HCT116 (cell line): Measurements from ENCODE around the gene SKI. TPM values are rescaled to one million over a fixed set of nuclear protein-coding genes. Genes with fewer than 3 reads are reported as not detected.

ENCODE experiments used
- ATAC-seq: fragments of 200-7000 bp; cut with Tn5 transposase; 2 replicates; pipeline ENCODE4 v1.9.1; 2020; ENCODE audit warnings: mild to moderate bottlenecking, moderate library complexity
- BruUV-seq: library from RNA; stranded (reverse); fragments of 400-500 nt; replicated peaks from 2 replicates; lab custom pipeline; 2021; lab: Mats Ljungman, UMichigan
- CTCF ChIA-PET: fragments of 300-600 bp; sonication (Branson Sonifier 250); formaldehyde crosslinking; loops from one replicate; lab custom pipeline; 2021; ENCODE audit warnings: antibody characterized with exemption; lab: Charles Lee
- POLR2A ChIA-PET: fragments of 300-600, 350-600 bp; sonication (Branson Sonifier 250); formaldehyde crosslinking; loops from one replicate; lab custom pipeline; 2021; ENCODE audit warnings: antibody characterized with exemption; lab: Charles Lee
- RAD21 ChIA-PET, 2 experiments: fragments of 300-600 bp; sonication (Branson Sonifier 250); formaldehyde crosslinking; loops; one replicate each; lab custom pipeline; 2023; ENCODE audit warnings: low total read pairs in 2 of 2; ENCODE audit not compliant: uncharacterized antibody in 2 of 2, unreplicated experiment in 2 of 2, low non-redundant PET in 1 of 2; lab: Charles Lee
- DNase-seq: peaks from one replicate; pipeline ENCODE4 v3.0.0-alpha.2; 2010; ENCODE audit warnings: low read depth, low spot score
- H2AFZ ChIP-seq: fragments of 200-600 bp; shearing (Covaris generic), sonication (generic); 2 replicates; pipeline ENCODE4 v1.6.1; 2017; ENCODE audit warnings: low read depth, mixed run types, mixed read lengths, antibody characterized with exemption, low read length; ENCODE audit not compliant: poor library complexity, severe bottlenecking
- H3K27ac ChIP-seq: 2 replicates; pipeline ENCODE4 v1.5.1; 2012; ENCODE audit warnings: low read depth, low read length
- H3K27me3 ChIP-seq: fragments of 200-600 bp; sonication (generic); 2 replicates; pipeline ENCODE4 v1.6.1; 2016; ENCODE audit warnings: mixed run types, low read length, mixed read lengths; ENCODE audit not compliant: insufficient read depth
- H3K36me3 ChIP-seq, 2 experiments: fragments of 200-500 bp in 1 of 2; fragments of 200-600 bp in 1 of 2; sonication (Bioruptor generic) in 1 of 2; sonication (generic) in 1 of 2; 2 replicates each; pipeline versions ENCODE4 v1.5.1 to v1.6.1; 2014 to 2016; ENCODE audit warnings: low read length in 2 of 2, inconsistent platforms in 1 of 2, mixed read lengths in 1 of 2, mixed run types in 1 of 2; ENCODE audit not compliant: insufficient read depth in 2 of 2, control insufficient read depth in 1 of 2
- H3K4me1 ChIP-seq, 2 experiments: fragments of 200-600 bp in 1 of 2; sonication (generic) in 1 of 2; 2 replicates each; pipeline versions ENCODE4 v1.5.1 to v1.6.1; 2012 to 2017; ENCODE audit warnings: low read length in 2 of 2, inconsistent platforms in 1 of 2, mild to moderate bottlenecking in 1 of 2, mixed read lengths in 1 of 2, mixed run types in 1 of 2, moderate library complexity in 1 of 2; ENCODE audit not compliant: insufficient read depth in 2 of 2, control insufficient read depth in 1 of 2
- H3K4me2 ChIP-seq: fragments of 200-600 bp; sonication (generic); 2 replicates; pipeline ENCODE4 v1.6.1; 2017; ENCODE audit warnings: mixed run types, low read length, mixed read lengths
- H3K4me3 ChIP-seq, 2 experiments: fragments of 200-600 bp in 1 of 2; sonication (generic) in 1 of 2; replicated peaks in 1 of 2; 2 replicates each; pipeline ENCODE4 v1.5.1; 2011 to 2016; ENCODE audit warnings: low read length in 2 of 2, control low read depth in 1 of 2, low read depth in 1 of 2, mild to moderate bottlenecking in 1 of 2, mixed read lengths in 1 of 2, mixed run types in 1 of 2
- H3K79me2 ChIP-seq: fragments of 200-600 bp; sonication (generic); 2 replicates; pipeline ENCODE4 v1.6.1; 2017; ENCODE audit warnings: mild to moderate bottlenecking, mixed run types, low read length, moderate library complexity, mixed read lengths; ENCODE audit not compliant: insufficient read depth
- H3K9ac ChIP-seq: fragments of 200-600 bp; sonication (generic); 2 replicates; pipeline ENCODE4 v1.6.1; 2016; ENCODE audit warnings: low read length, mixed read lengths
- H3K9me2 ChIP-seq: fragments of 200-600 bp; sonication (generic), shearing (Covaris generic); 2 replicates; pipeline ENCODE4 v1.6.1; 2017; ENCODE audit warnings: mixed run types, mild to moderate bottlenecking, moderate library complexity; ENCODE audit not compliant: insufficient read depth
- H3K9me3 ChIP-seq, 2 experiments: fragments of 200-500 bp in 1 of 2; fragments of 200-600 bp in 1 of 2; sonication (Bioruptor generic) in 1 of 2; sonication (generic) in 1 of 2; 2 replicates each; pipeline ENCODE4 v1.6.1; 2014 to 2017; ENCODE audit warnings: low read length in 2 of 2, mixed read lengths in 2 of 2, inconsistent platforms in 1 of 2, low read depth in 1 of 2, mild to moderate bottlenecking in 1 of 2, mixed run types in 1 of 2, moderate library complexity in 1 of 2; ENCODE audit not compliant: control insufficient read depth in 1 of 2, insufficient read depth in 1 of 2
- H4K20me1 ChIP-seq: fragments of 200-600 bp; sonication (generic), shearing (Covaris generic); 2 replicates; pipeline ENCODE4 v1.6.1; 2017; ENCODE audit warnings: mixed run types, mild to moderate bottlenecking, moderate library complexity; ENCODE audit not compliant: insufficient read depth
- CBX3 ChIP-seq: IDR thresholded peaks from 2 replicates; pipeline ENCODE4 v1.6.1; 2012; ENCODE audit warnings: low read depth
- CEBPB ChIP-seq: IDR thresholded peaks from 2 replicates; pipeline ENCODE4 v1.6.1; 2012; ENCODE audit warnings: low read depth
- EGR1 ChIP-seq: IDR thresholded peaks from 2 replicates; pipeline ENCODE4 v1.6.1; 2012; ENCODE audit warnings: low read depth
- ELF1 ChIP-seq: IDR thresholded peaks from 2 replicates; pipeline ENCODE4 v1.6.1; 2012; ENCODE audit warnings: low read depth, borderline replicate concordance
- EZH2 ChIP-seq: fragments of 200-600 bp; sonication (generic); IDR thresholded peaks from 2 replicates; pipeline ENCODE4 v1.6.1; 2017; ENCODE audit warnings: antibody characterized with exemption, mixed run types
- FOSL1 ChIP-seq: IDR thresholded peaks from 2 replicates; pipeline ENCODE4 v1.6.1; 2012; ENCODE audit warnings: low read depth
- JUND ChIP-seq: IDR thresholded peaks from 2 replicates; pipeline ENCODE4 v1.6.1; 2012
- POLR2A ChIP-seq: IDR thresholded peaks from 2 replicates; pipeline ENCODE4 v1.7.0; 2011; ENCODE audit warnings: borderline replicate concordance; ENCODE audit not compliant: insufficient read depth, insufficient read length; ENCODE audit errors: extremely low read depth
- POLR2AphosphoS5 ChIP-seq: IDR thresholded peaks from 2 replicates; pipeline ENCODE4 v1.6.1; 2011; ENCODE audit warnings: mild to moderate bottlenecking, low read depth, low read length, moderate library complexity
- RAD21 ChIP-seq: IDR thresholded peaks from 2 replicates; pipeline ENCODE4 v1.6.1; 2012; ENCODE audit warnings: low read depth, mild to moderate bottlenecking
- SIN3A ChIP-seq: IDR thresholded peaks from 2 replicates; pipeline ENCODE4 v1.6.1; 2012; ENCODE audit warnings: low read depth
- SRF ChIP-seq: IDR thresholded peaks from 2 replicates; pipeline ENCODE4 v1.6.1; 2012; ENCODE audit warnings: low read depth
- TCF7L2 ChIP-seq: IDR thresholded peaks from 2 replicates; pipeline ENCODE4 v1.7.0; 2011; ENCODE audit warnings: borderline replicate concordance, inconsistent platforms; ENCODE audit not compliant: insufficient read depth, insufficient read length; ENCODE audit errors: extremely low read depth
- ZFX ChIP-seq: fragments of 450-650 bp; IDR thresholded peaks from 2 replicates; pipeline ENCODE4 v1.6.1; 2017
- ZNF274 ChIP-seq: fragments of 200-500 bp; sonication (Bioruptor generic); IDR thresholded peaks from 2 replicates; pipeline ENCODE4 v1.6.1; 2014; ENCODE audit warnings: mild to moderate bottlenecking, low read depth, low read length, inconsistent platforms
- intact Hi-C: fragments of 100-400 bp; cut with micrococcal nuclease; formaldehyde crosslinking; loops from 2 replicates; pipeline ENCODE4 v1.10.0; 2022
- total RNA-seq: library from RNA; stranded (reverse); gene quantifications from one replicate; pipeline ENCODE4 v1.2.1, GENCODE V29; 2021; ENCODE audit not compliant: unreplicated experiment
- TF ChIP-seq, protein P1 (sequence below): IDR thresholded peaks from 2 replicates; pipeline ENCODE4 v1.6.1; 2011; ENCODE audit warnings: mild to moderate bottlenecking, low read length, moderate library complexity; ENCODE audit not compliant: insufficient replicate concordance; ENCODE audit errors: extremely low read depth
- TF ChIP-seq, protein P2 (sequence below): IDR thresholded peaks from 2 replicates; pipeline ENCODE4 v1.6.1; 2012
- TF ChIP-seq, protein P3 (sequence below): IDR thresholded peaks from 2 replicates; pipeline ENCODE4 v1.6.1; 2012
- TF ChIP-seq, protein P4 (sequence below): IDR thresholded peaks from 2 replicates; pipeline ENCODE4 v1.6.1; 2012; ENCODE audit warnings: low read depth

Gene SKI
- total RNA-seq, 1 experiment from 2014 or later, result 56.2 TPM

DNA sequence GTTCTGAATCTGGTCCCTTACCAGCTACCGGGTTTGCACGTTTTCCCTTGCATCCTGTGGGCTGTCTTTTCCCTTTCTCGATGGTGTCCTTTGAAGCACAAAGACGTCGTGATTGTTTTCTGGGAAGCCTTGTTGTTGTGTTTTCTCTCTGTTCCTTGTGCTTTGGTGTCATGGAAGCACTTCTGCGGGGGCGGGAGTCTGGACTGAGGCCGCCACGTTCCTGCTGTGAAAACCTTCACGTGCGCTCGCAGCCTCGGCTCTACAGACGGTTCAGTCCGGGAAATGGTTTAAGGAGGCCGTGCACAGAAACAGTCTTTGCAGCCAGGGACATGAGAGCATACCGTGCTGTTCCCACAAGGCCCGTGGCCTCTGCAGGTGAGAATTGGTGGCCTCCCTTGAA, 68.5 kb downstream of the SKI start:
- H3K36me3 ChIP-seq, result no peaks in the 10 kb centered on the region
- POLR2A ChIA-PET, result no interaction called here
- intact Hi-C loops, result no loop called here

More for the DNA sequence above, 68.5 kb downstream of the SKI start:
- RAD21 ChIA-PET, result no interaction called here
- no peak overlapping the region for H3K4me3 ChIP-seq
- peaks cover 100% of the 10 kb centered on the region for H3K79me2 ChIP-seq
- BruUV-seq, result no TSS peak
- no peak for ATAC-seq
- H4K20me1 ChIP-seq, result 0 out of 2 replicates have a peak, but pooled peaks cover 5% of the 10 kb centered on the region
- no peaks in the 10 kb centered on the region for H3K27me3 ChIP-seq
- CTCF ChIA-PET, result interaction anchor here (0.8 kb wide), 1 partner anchor 19 kb away, joined by 3 read pairs; no protein-coding TSS in a partner anchor
- no peak overlapping the region for H3K4me2 ChIP-seq
- no peaks in the 10 kb centered on the region for H3K4me1 ChIP-seq
- TF ChIP-seq CEBPB (no peak), EZH2 (no peak), EGR1 (no peak), TCF7L2 (no peak), JUND (no peak), POLR2AphosphoS5 (no peak), CBX3 (no peak), ZFX (no peak), SIN3A (no peak), FOSL1 (no peak), POLR2A (no peak), ZNF274 (no peak), SRF (no peak), RAD21 (no peak), ELF1 (no peak)
- TF ChIP-seq, protein P1, sequence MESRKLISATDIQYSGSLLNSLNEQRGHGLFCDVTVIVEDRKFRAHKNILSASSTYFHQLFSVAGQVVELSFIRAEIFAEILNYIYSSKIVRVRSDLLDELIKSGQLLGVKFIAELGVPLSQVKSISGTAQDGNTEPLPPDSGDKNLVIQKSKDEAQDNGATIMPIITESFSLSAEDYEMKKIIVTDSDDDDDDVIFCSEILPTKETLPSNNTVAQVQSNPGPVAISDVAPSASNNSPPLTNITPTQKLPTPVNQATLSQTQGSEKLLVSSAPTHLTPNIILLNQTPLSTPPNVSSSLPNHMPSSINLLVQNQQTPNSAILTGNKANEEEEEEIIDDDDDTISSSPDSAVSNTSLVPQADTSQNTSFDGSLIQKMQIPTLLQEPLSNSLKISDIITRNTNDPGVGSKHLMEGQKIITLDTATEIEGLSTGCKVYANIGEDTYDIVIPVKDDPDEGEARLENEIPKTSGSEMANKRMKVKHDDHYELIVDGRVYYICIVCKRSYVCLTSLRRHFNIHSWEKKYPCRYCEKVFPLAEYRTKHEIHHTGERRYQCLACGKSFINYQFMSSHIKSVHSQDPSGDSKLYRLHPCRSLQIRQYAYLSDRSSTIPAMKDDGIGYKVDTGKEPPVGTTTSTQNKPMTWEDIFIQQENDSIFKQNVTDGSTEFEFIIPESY, result no peak
- TF ChIP-seq, protein P2, sequence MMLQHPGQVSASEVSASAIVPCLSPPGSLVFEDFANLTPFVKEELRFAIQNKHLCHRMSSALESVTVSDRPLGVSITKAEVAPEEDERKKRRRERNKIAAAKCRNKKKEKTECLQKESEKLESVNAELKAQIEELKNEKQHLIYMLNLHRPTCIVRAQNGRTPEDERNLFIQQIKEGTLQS, result no peak
- TF ChIP-seq, protein P3, sequence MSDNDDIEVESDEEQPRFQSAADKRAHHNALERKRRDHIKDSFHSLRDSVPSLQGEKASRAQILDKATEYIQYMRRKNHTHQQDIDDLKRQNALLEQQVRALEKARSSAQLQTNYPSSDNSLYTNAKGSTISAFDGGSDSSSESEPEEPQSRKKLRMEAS, result no peak
- TF ChIP-seq, protein P4, sequence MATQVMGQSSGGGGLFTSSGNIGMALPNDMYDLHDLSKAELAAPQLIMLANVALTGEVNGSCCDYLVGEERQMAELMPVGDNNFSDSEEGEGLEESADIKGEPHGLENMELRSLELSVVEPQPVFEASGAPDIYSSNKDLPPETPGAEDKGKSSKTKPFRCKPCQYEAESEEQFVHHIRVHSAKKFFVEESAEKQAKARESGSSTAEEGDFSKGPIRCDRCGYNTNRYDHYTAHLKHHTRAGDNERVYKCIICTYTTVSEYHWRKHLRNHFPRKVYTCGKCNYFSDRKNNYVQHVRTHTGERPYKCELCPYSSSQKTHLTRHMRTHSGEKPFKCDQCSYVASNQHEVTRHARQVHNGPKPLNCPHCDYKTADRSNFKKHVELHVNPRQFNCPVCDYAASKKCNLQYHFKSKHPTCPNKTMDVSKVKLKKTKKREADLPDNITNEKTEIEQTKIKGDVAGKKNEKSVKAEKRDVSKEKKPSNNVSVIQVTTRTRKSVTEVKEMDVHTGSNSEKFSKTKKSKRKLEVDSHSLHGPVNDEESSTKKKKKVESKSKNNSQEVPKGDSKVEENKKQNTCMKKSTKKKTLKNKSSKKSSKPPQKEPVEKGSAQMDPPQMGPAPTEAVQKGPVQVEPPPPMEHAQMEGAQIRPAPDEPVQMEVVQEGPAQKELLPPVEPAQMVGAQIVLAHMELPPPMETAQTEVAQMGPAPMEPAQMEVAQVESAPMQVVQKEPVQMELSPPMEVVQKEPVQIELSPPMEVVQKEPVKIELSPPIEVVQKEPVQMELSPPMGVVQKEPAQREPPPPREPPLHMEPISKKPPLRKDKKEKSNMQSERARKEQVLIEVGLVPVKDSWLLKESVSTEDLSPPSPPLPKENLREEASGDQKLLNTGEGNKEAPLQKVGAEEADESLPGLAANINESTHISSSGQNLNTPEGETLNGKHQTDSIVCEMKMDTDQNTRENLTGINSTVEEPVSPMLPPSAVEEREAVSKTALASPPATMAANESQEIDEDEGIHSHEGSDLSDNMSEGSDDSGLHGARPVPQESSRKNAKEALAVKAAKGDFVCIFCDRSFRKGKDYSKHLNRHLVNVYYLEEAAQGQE, result no peak
- TF ChIP-seq, all 23 proteins: peak for 0
- no peaks in the 10 kb centered on the region for H3K9me2 ChIP-seq
- no peak for DNase-seq
- H3K9me3 ChIP-seq, result no peaks in the 10 kb centered on the region
- H3K27ac ChIP-seq, result no peak overlapping the region
- no peak overlapping the region for H3K9ac ChIP-seq
- no peak overlapping the region for H2AFZ ChIP-seq
